Activated CD8-positive, alpha-beta T cell treated with anti-CD3 and anti-CD28 coated beads, Interleukin-2, amount 10 ng/mL, durations not matched to agents 7 days and 5 days (primary cell): Measurements from ENCODE around the gene TIAM2. TPM values are rescaled to one million over a fixed set of nuclear protein-coding genes. Genes with fewer than 3 reads are reported as not detected.
"Not testable (repeated sequence)": the region's sequence is repeated elsewhere in the genome, so short reads cannot be mapped to it uniquely, and the experiment has no call there.

ENCODE experiments used
- ATAC-seq: fragments of 150-1000 bp; cut with Tn5 transposase; one replicate; pipeline ENCODE4 v1.10.0; 2021; ENCODE audit warnings: moderate library complexity
- CTCF ChIA-PET: fragments of 350-600 bp; sonication (Branson Sonifier 250); formaldehyde crosslinking; loops from one replicate; lab custom pipeline; 2021; ENCODE audit warnings: antibody characterized with exemption; lab: Charles Lee
- POLR2A ChIA-PET: fragments of 350-600 bp; sonication (Branson Sonifier 250); formaldehyde crosslinking; loops from one replicate; lab custom pipeline; 2021; ENCODE audit warnings: antibody characterized with exemption; lab: Charles Lee
- DNase-seq: peaks from one replicate; pipeline ENCODE4 v3.0.0-alpha.2; 2020
- H3K27ac Mint-ChIP-seq: one replicate; pipeline ENCODE4 v1.8.0; 2021; ENCODE audit warnings: mild to moderate bottlenecking, mixed read lengths
- H3K27me3 Mint-ChIP-seq: one replicate; pipeline ENCODE4 v1.8.0; 2021; ENCODE audit warnings: low read depth, mixed read lengths
- H3K36me3 Mint-ChIP-seq: one replicate; pipeline ENCODE4 v1.8.0; 2021; ENCODE audit warnings: low read depth, mixed read lengths
- H3K4me1 Mint-ChIP-seq: one replicate; pipeline ENCODE4 v1.8.0; 2021; ENCODE audit warnings: low read depth, mixed read lengths
- H3K4me3 Mint-ChIP-seq: one replicate; pipeline ENCODE4 v1.8.0; 2021; ENCODE audit warnings: mild to moderate bottlenecking, mixed read lengths
- H3K9me3 Mint-ChIP-seq: one replicate; pipeline ENCODE4 v1.8.0; 2022; ENCODE audit warnings: mixed read lengths; ENCODE audit not compliant: insufficient read depth
- total RNA-seq, 2 experiments: library from RNA; stranded (reverse); gene quantifications; one replicate each; pipeline ENCODE4 v1.2.3, GENCODE V29; 2021

The TIAM2 gene
- total RNA-seq, 2 experiments from 2014 or later: 2.9 to 4.5 TPM

DNA sequence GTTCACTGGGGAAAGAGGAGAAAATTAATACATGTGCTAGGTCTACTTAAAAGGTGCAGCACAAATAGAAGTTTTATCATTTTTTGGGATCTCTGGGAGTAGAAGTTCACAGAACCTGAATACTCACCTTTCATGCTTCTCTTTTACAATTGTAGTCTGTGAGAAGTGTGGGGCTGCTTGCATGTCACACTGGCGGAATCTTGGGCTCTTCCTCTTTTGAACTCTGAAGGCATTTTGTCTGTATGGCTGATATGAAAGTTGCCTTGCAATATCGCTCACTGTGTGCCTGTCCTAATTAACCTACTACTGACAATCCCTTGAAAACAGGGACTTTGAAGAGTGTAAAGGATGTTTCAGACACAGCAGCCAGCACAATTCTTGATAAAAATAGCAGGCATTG lies 202.8 kb downstream of the TIAM2 start:
- ATAC-seq (no peak), DNase-seq (no peak)
- no peaks in the 10 kb centered on the region for H3K4me1 Mint-ChIP-seq
- H3K4me3 Mint-ChIP-seq: no peak overlapping the region
- H3K27me3 Mint-ChIP-seq: peaks cover 3% of the 10 kb centered on the region
- ChIA-PET CTCF (no interaction called here), POLR2A (no interaction called here)
- H3K9me3 Mint-ChIP-seq: no peaks in the 10 kb centered on the region
- no peaks in the 10 kb centered on the region for H3K36me3 Mint-ChIP-seq
- H3K27ac Mint-ChIP-seq: no peak overlapping the region

DNA sequence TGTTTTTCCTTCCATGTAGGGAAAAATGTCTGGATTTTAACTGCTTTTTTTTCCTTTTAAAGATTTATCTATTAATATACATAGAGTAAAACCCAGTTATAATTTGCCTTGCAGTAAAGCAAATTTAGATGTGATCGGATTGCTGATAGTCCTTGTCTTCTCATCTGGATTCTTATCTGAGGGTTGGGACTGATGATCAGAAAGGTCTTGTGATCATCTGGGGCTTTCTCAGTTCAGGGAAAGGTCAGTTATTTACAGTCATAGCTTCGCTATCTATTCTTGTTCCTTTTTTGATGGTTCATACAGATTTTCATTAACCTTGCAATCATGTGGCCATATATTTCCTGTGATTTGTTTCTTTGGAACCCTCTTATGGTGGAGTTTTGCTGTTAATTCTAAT lies 204.9 kb downstream of the TIAM2 start:
- no peaks in the 10 kb centered on the region for H3K36me3 Mint-ChIP-seq
- POLR2A ChIA-PET: no interaction called here
- no peak overlapping the region for H3K4me3 Mint-ChIP-seq
- no peaks in the 10 kb centered on the region for H3K9me3 Mint-ChIP-seq
- no peaks in the 10 kb centered on the region for H3K4me1 Mint-ChIP-seq
- H3K27me3 Mint-ChIP-seq: peaks cover 3% of the 10 kb centered on the region
- no peak overlapping the region for H3K27ac Mint-ChIP-seq
- DNase-seq (no peak), ATAC-seq (no peak)
- CTCF ChIA-PET: no interaction called here

DNA sequence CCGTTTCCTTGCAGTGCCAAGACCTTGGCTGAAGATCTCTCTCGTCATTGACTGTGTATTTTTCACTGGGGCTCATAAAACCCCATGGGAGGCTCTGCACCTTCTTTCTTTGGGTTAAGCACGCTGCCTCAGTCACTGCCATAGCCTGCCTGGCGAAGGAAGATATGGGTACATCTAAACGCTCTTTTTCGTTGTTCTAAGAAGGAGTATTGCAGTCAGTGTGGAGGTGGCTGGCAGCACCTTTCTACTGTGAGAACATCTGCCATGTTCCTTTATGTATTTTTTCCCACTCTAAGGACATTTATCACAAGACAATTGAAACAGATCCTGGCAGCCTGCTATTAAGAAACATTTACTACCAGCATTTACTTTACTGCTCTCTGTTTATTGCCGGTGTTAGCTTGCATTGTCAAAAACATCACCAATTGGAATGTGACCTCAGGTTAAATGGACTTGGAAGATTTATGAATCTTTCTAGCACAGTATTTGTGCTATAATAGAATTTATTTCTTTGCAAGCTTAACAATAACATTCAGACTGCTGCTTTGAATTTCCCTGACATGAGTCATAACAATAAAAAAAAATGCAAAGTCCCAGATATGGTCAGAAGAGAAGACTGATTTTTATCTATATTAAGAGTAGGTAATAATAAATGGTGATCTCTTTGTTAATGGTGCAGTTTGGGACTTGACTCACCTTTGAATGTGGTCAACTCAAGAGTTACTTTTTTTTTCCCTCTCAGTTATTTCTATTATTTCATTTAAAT lies 206.5 kb downstream of the TIAM2 start:
- no peak overlapping the region for H3K4me3 Mint-ChIP-seq
- ChIA-PET POLR2A (no interaction called here), CTCF (no interaction called here)
- H3K36me3 Mint-ChIP-seq: no peaks in the 10 kb centered on the region
- no peak overlapping the region for H3K27ac Mint-ChIP-seq
- peaks cover 3% of the 10 kb centered on the region for H3K27me3 Mint-ChIP-seq
- no peak for ATAC-seq
- H3K4me1 Mint-ChIP-seq: no peaks in the 10 kb centered on the region
- no peaks in the 10 kb centered on the region for H3K9me3 Mint-ChIP-seq
- DNase-seq: no peak

DNA sequence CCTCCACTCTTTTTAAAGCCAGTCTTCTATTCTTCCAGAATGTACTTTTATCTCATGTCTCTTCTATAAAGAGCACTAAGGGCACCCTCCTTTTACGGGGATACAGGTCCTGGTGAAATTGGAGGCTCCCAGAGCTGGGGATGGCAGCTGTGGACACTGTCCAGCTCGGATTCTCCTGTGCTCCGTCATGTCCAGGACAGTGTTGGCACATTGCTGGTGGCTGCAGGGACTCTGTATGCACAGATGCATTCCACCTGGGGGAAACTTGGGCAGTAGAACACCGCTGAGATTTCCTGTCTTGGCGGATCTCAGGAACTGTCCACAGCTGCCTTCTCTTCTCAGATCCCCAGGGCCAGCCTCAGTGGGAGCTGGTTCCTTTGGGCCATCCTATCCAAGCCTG lies 212.1 kb downstream of the TIAM2 start:
- DNase-seq: no peak
- ChIA-PET CTCF (no interaction called here), POLR2A (no interaction called here)
- Mint-ChIP-seq H3K4me3 (no peak overlapping the region), H3K27me3 (no peaks in the 10 kb centered on the region), H3K9me3 (no peaks in the 10 kb centered on the region), H3K36me3 (no peaks in the 10 kb centered on the region), H3K27ac (no peak overlapping the region), H3K4me1 (no peaks in the 10 kb centered on the region)
- ATAC-seq: no peak

DNA sequence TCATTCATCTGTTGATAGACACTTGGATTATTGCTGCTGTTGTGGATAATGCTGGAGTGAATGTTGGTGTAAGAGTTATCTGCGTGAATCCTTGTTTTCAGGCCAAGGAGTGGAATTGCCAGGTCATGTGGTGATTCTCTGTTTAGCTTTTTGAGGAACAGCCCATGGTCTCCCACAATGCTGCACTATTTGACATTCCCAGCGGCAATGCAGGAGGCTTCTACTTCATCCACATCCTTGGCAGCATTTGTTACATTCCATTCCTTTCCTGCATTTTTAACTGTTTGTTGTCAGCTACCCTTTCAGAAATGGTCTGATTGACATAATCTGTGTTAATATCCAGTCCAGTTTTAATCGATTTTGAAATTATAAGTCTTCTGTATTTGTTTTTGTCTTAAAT lies 217.0 kb downstream of the TIAM2 start:
- no peak overlapping the region for H3K4me3 Mint-ChIP-seq
- no peaks in the 10 kb centered on the region for H3K9me3 Mint-ChIP-seq
- ATAC-seq (no peak), DNase-seq (no peak)
- no peaks in the 10 kb centered on the region for H3K4me1 Mint-ChIP-seq
- no peak overlapping the region for H3K27ac Mint-ChIP-seq
- CTCF ChIA-PET: interaction anchor here (1.3 kb wide), 1 partner anchor 33 kb away, joined by 3 read pairs; no protein-coding TSS in a partner anchor
- H3K27me3 Mint-ChIP-seq: no peaks in the 10 kb centered on the region
- POLR2A ChIA-PET: no interaction called here
- H3K36me3 Mint-ChIP-seq: no peaks in the 10 kb centered on the region

DNA sequence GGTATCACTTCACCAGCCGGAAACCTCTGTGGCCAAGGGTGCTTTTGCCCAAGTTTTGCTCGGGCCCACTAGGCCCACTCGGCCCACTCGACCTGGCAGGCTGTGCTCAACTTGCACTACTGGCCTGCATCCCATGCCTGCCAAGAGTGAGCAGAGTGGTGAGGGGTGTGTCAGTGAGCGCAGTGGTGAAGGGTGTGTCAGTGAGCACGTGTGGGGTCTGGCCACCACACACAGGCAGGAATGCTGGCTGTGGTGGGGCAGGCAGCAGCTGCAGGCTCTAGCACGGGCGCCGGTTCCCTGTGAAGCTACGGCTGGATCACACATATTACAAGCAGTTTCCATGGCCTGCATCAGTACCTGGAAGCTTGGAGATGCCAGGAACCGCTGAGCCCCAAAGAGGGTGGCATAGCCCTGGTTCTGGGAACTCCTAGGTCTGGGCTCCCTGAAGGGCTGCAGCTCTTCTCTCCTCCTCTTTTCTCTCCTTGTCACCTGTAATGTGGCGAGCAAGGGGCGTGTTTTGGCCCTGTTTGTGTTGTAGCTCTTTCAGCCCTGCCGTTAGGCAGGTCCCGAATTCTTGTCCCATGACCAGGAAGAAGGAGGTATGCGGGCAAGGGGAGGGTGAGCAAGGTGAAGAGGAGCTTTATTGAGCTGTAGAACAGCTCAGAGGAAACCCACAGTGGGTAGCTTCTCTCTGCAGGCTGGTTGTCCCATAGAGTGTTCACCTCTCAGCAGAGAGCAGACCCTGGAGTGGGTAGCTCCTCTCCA lies 217.7 kb downstream of the TIAM2 start:
- no peak overlapping the region for H3K27ac Mint-ChIP-seq
- ATAC-seq (no peak), DNase-seq (no peak)
- H3K27me3 Mint-ChIP-seq: no peaks in the 10 kb centered on the region
- ChIA-PET CTCF (interaction anchor here (1.3 kb wide), 1 partner anchor 34 kb away, joined by 3 read pairs; no protein-coding TSS in a partner anchor), POLR2A (interaction anchor here (0.6 kb wide), 1 partner anchor 236 kb away, joined by 3 read pairs; no protein-coding TSS in a partner anchor)
- no peaks in the 10 kb centered on the region for H3K9me3 Mint-ChIP-seq
- H3K4me3 Mint-ChIP-seq: no peak overlapping the region
- no peaks in the 10 kb centered on the region for H3K36me3 Mint-ChIP-seq
- H3K4me1 Mint-ChIP-seq: no peaks in the 10 kb centered on the region

DNA sequence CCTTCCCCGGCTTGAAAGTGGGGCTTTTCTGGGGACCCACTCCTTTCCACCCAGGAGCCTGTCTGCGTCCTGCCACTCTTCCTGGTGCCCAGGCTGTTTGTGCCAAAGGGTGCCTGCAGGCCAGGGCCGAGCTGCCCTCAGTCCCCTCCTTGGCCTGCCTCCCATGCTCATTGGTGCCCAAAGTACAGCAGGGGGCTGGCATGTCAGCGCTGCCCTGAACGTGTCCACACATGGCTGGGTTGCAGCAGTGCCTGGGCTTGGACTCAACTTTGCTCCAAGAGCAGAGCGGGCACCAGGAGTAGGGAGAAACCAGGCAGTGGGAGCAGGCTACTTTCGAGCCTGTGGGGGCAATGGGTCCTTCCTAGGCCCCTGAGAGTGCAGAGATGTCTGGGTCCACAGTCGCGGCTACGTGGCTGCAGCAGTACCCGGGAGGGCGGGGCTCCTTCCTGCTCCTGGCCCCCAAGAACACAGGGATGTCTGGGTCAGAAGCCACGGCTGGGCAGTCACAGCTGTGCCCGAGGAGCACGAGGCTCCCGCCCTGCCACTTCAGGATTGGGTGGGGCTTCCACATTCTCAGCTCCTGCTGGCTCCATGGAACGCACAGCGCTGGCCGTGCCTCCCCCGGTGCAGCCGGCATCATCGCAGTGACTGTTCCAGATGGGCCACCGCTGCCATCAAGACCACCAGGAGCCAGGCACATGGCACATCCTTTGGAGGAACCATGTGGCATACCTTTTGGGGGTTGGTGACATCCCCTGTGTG lies 218.7 kb downstream of the TIAM2 start:
- H3K27me3 Mint-ChIP-seq: no peaks in the 10 kb centered on the region
- H3K4me3 Mint-ChIP-seq: no peak overlapping the region
- H3K27ac Mint-ChIP-seq: no peak overlapping the region
- ATAC-seq (no peak), DNase-seq (no peak)
- no peaks in the 10 kb centered on the region for H3K36me3 Mint-ChIP-seq
- ChIA-PET POLR2A (interaction anchor here (0.6 kb wide), 1 partner anchor 237 kb away, joined by 3 read pairs; no protein-coding TSS in a partner anchor), CTCF (no interaction called here)
- no peaks in the 10 kb centered on the region for H3K9me3 Mint-ChIP-seq
- no peaks in the 10 kb centered on the region for H3K4me1 Mint-ChIP-seq

DNA sequence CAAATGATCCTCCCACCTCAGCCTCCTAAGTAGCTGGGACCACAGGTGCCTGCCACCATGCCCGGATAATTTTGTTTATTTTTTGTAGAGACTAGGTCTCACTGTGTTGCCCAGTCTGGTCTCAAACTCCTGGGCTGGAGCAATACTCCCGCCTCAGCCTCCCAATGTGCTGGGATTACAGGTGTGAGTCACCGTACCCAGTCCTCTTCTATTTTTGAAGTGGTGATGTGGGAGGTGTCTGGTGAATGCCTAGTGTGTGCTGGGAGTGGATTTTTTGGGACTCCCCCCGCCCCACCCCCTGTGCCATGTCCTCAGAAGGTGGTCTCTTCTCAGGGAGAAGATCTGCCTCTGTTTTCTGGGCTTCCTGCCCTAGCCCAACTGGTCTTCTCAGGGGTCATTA lies 220.8 kb downstream of the TIAM2 start:
- Mint-ChIP-seq H3K36me3 (no peaks in the 10 kb centered on the region), H3K4me1 (no peaks in the 10 kb centered on the region), H3K9me3 (no peaks in the 10 kb centered on the region), H3K4me3 (no peak overlapping the region), H3K27me3 (no peaks in the 10 kb centered on the region), H3K27ac (no peak overlapping the region)
- no peak for ATAC-seq
- ChIA-PET POLR2A (interaction anchor here (0.6 kb wide), 1 partner anchor 28 kb away, joined by 3 read pairs; no protein-coding TSS in a partner anchor), CTCF (no interaction called here)
- no peak for DNase-seq

DNA sequence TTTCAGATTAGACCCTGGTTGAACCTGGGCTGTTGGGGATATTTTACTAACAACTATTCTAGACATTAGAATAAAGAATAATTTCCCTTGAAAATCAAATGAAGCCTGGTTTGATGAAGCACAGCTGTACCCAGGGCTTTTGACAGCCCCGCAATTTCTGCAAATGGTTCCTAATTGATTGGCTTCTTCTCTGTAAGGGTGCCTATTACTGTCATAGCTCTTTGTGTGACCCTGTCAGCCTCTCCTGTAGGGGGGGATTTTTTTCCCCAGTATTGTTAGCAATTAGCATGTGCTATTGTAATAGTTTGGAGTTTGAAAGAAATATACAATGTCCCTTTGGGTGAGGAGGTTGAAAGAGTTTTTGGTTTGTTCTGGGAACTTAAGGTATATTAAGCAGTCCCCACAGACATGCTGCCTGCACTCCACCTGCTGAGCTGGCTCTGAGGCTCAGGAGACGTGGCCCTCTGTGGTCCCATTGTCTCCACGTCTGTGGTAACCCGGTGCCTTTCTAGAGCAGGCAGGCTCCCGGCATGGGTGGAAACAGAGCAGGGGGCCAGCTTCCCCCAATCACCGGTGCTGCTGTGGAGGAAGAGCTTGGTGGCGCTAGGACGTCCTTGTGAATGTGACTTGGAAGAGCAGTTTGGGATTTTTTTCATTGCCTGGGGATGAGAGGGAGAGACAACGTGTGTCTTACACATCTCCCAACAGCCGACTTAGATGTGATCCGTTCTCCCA lies 221.4 kb downstream of the TIAM2 start:
- CTCF ChIA-PET: no interaction called here
- POLR2A ChIA-PET: no interaction called here
- H3K4me1 Mint-ChIP-seq: no peaks in the 10 kb centered on the region
- no peak for DNase-seq
- no peak overlapping the region for H3K4me3 Mint-ChIP-seq
- H3K9me3 Mint-ChIP-seq: no peaks in the 10 kb centered on the region
- H3K27ac Mint-ChIP-seq: no peak overlapping the region
- H3K27me3 Mint-ChIP-seq: no peaks in the 10 kb centered on the region
- no peak for ATAC-seq
- H3K36me3 Mint-ChIP-seq: no peaks in the 10 kb centered on the region

DNA sequence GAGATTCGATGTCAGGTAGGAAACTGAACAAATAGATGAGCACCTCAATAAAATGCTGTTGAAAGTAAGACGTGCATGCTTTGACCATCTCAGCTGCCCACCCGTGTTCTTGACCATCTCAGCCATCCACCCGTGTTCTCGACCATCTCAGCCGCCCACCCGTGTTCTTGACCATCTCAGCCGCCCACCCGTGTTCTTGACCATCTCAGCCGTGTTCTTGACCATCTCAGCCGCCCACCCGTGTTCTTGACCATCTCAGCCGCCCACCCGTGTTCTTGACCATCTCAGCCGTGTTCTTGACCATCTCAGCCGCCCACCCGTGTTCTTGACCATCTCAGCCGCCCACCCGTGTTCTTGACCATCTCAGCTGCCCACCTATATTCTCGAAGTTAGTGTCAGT lies 223.6 kb downstream of the TIAM2 start:
- H3K9me3 Mint-ChIP-seq, H3K27me3 Mint-ChIP-seq, H3K4me3 Mint-ChIP-seq, ATAC-seq, H3K27ac Mint-ChIP-seq, DNase-seq, H3K4me1 Mint-ChIP-seq, H3K36me3 Mint-ChIP-seq, POLR2A ChIA-PET, CTCF ChIA-PET: not testable (repeated sequence)

DNA sequence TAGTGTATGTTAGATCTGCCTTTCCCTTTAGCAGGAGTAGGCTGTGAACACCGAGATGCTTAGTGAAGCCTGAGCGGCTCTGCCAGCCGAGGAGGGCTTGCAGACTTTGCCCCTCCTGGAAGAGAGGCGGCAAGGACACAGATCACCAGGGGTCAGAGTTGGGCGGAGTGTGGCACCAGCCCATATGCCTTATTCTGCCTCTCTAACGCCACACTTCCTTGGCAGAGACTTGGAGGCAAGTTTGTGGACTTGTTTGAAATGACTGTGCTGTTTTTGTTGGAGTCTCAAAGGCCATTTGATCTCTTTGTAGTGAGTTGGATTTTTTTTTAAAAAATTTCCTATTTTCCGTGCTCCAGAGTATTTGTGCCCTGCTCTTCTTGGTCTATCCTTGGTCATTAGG lies 224.2 kb downstream of the TIAM2 start:
- CTCF ChIA-PET: no interaction called here
- peaks cover 9% of the 10 kb centered on the region for H3K4me1 Mint-ChIP-seq
- no peaks in the 10 kb centered on the region for H3K27me3 Mint-ChIP-seq
- H3K9me3 Mint-ChIP-seq: no peaks in the 10 kb centered on the region
- POLR2A ChIA-PET: no interaction called here
- H3K4me3 Mint-ChIP-seq: no peak overlapping the region
- ATAC-seq (no peak), DNase-seq (no peak)
- H3K36me3 Mint-ChIP-seq: no peaks in the 10 kb centered on the region
- H3K27ac Mint-ChIP-seq: no peak overlapping the region
